ENCODE results near the gene CLPTM1L. TPM values are rescaled to one million over a fixed set of nuclear protein-coding genes. Genes with fewer than 3 reads are reported as not detected.
A peak's percentile ranks its signal among the peaks of the same experiment; 100 is the strongest.

CLPTM1L gene
- total RNA-seq, 2 experiments from 2014 or later, result 395 TPM

DNA sequence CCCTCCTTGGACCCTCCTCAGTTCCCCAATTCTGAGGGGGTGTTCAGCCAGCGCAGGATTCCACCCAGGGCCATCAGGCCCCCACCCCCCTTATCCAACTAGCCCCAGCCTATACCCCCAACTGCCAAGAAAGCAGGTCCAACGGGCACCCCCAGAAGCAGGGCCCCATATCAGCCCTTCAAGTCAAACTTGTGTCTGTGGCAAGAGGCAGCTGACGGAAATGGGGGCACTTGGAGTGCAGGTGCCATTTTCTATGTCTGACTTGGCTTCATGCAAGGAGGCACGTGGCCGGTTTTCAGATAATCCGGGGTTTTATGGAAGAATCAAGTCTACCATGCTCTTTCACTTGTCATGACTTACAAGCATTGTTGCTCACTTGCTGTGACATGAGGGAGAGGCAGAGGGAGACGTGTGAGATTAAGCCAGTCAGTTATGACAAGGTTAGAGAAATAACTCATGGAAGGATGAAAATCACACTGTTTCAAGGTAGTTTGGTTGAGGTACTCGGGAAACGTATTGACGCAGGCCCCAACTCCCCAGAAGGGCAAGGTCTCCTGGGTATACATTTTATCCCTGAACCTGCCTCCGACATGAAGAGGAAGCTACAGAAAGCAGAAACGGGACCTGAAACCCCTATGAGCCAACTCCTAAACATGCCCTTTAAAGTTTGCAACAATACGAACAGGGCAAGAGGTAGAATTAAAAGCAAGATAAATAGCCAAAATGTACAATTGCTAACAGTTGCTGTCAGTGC is 26.5 kb upstream of the CLPTM1L start:
- Histone ChIP-seq H3K4me3 (ENCODE audit: low read depth, low read length, poor library complexity, severe bottlenecking) (peak overlapping the region; percentile 7), H4K20me1 (ENCODE audit: insufficient read depth, low read length) (no peaks in the 10 kb centered on the region), H2AFZ (ENCODE audit: low read length) (peak overlapping the region; percentile 39; the same call in 1 of the 2 replicates), H3K4me2 (ENCODE audit: low read length) (peak overlapping the region; percentile 55), H3K9me3 (ENCODE audit: low read length) (no peaks in the 10 kb centered on the region), H3K27ac (ENCODE audit: low read depth, low read length, poor library complexity, severe bottlenecking) (peak overlapping the region; percentile 25), H3K36me3 (ENCODE audit: insufficient read depth, low read length) (no peaks in the 10 kb centered on the region), H3K79me2 (ENCODE audit: insufficient read depth, low read depth, low read length) (no peaks in the 10 kb centered on the region), H3K4me1 (ENCODE audit: insufficient read depth, low read length, poor library complexity, severe bottlenecking) (peaks cover 36% of the 10 kb centered on the region), H3K9me2 (ENCODE audit: insufficient read depth, low read length) (no peaks in the 10 kb centered on the region)
- BruUV-seq (replicated peaks), result no TSS peak
- intact Hi-C loops (cut with micrococcal nuclease; ENCODE audit: unreplicated experiment), result no loop called here
- peak; percentile 59 for DNase-seq (ENCODE audit: low spot score)
- ChIA-PET POLR2A (interaction anchor here (0.5 to 1.0 kb wide), 2 partner anchors 24 to 121 kb away, joined by 4 to 5 read pairs; no protein-coding TSS in a partner anchor), CTCF (ENCODE audit: unreplicated experiment) (no interaction called here)
- TF ChIP-seq, protein P1, sequence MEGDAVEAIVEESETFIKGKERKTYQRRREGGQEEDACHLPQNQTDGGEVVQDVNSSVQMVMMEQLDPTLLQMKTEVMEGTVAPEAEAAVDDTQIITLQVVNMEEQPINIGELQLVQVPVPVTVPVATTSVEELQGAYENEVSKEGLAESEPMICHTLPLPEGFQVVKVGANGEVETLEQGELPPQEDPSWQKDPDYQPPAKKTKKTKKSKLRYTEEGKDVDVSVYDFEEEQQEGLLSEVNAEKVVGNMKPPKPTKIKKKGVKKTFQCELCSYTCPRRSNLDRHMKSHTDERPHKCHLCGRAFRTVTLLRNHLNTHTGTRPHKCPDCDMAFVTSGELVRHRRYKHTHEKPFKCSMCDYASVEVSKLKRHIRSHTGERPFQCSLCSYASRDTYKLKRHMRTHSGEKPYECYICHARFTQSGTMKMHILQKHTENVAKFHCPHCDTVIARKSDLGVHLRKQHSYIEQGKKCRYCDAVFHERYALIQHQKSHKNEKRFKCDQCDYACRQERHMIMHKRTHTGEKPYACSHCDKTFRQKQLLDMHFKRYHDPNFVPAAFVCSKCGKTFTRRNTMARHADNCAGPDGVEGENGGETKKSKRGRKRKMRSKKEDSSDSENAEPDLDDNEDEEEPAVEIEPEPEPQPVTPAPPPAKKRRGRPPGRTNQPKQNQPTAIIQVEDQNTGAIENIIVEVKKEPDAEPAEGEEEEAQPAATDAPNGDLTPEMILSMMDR (conservative IDR thresholded peaks at IDR 0.05; ENCODE audit: low read length), result no peak
- no peak for TF ChIP-seq EZH2phosphoT487 (IDR thresholded peaks at IDR 0.05; ENCODE audit: borderline replicate concordance, low read depth, low read length)

DNA sequence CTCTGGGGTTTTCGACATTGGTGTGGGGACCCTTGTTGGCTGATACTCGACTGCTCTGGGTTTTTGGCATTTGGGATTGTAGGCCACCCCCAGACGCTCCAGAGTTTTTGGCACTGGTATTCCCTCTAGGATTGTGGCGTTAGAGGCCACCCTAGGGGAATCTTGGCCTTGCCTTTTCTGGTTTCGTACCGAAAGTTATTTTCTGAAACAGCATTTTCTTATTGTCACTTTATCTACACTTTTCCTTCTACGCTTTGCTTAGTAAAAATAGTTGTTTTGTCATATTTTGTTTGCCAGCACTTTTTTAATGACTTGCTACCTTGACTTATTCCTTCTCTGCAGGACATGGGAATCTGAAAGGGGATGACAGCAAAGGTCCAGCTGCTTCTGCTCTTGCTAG is 25.1 kb upstream of the CLPTM1L start:
- Histone ChIP-seq H3K4me2 (ENCODE audit: low read length) (no peak overlapping the region), H3K4me3 (ENCODE audit: low read depth, low read length, poor library complexity, severe bottlenecking) (no peak overlapping the region), H2AFZ (ENCODE audit: low read length) (no peak overlapping the region), H3K79me2 (ENCODE audit: insufficient read depth, low read depth, low read length) (no peaks in the 10 kb centered on the region), H3K27ac (ENCODE audit: low read depth, low read length, poor library complexity, severe bottlenecking) (no peak overlapping the region), H4K20me1 (ENCODE audit: insufficient read depth, low read length) (no peaks in the 10 kb centered on the region), H3K9me2 (ENCODE audit: insufficient read depth, low read length) (no peaks in the 10 kb centered on the region), H3K36me3 (ENCODE audit: insufficient read depth, low read length) (no peaks in the 10 kb centered on the region), H3K4me1 (ENCODE audit: insufficient read depth, low read length, poor library complexity, severe bottlenecking) (peaks cover 48% of the 10 kb centered on the region), H3K9me3 (ENCODE audit: low read length) (no peaks in the 10 kb centered on the region)
- ChIA-PET CTCF (ENCODE audit: unreplicated experiment) (no interaction called here), POLR2A (no interaction called here)
- no TSS peak for BruUV-seq (replicated peaks)
- TF ChIP-seq, protein P1 (conservative IDR thresholded peaks at IDR 0.05; ENCODE audit: low read length), result no peak
- no peak for TF ChIP-seq EZH2phosphoT487 (IDR thresholded peaks at IDR 0.05; ENCODE audit: borderline replicate concordance, low read depth, low read length)
- intact Hi-C loops (cut with micrococcal nuclease; ENCODE audit: unreplicated experiment), result no loop called here
- no peak for DNase-seq (ENCODE audit: low spot score)

DNA sequence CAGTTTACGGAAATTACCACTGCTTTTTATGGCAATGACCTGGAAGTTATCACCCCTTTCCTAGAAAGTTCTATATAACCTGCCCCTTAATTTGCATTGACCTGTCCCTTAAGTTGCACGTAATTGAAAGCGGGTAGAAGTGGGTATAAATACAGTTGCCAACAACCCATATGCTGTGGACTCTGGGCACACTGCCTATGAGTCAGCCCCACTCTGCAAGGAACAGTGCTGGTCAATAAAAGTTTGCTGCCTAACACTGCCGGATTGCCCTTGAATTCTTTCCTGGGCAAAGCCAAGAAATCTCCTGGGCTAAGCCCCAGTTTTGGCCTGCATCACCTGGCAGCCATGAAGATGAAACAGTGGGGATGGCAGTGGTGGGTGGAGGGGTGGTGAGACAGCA is 23.9 kb upstream of the CLPTM1L start:
- H4K20me1 ChIP-seq (ENCODE audit: insufficient read depth, low read length), result no peaks in the 10 kb centered on the region
- CTCF ChIA-PET (ENCODE audit: unreplicated experiment), result no interaction called here
- peaks cover 49% of the 10 kb centered on the region for H3K4me1 ChIP-seq (ENCODE audit: insufficient read depth, low read length, poor library complexity, severe bottlenecking)
- BruUV-seq (replicated peaks), result no TSS peak
- H2AFZ ChIP-seq (ENCODE audit: low read length), result no peak overlapping the region
- no peaks in the 10 kb centered on the region for H3K9me2 ChIP-seq (ENCODE audit: insufficient read depth, low read length)
- no peaks in the 10 kb centered on the region for H3K36me3 ChIP-seq (ENCODE audit: insufficient read depth, low read length)
- no peaks in the 10 kb centered on the region for H3K9me3 ChIP-seq (ENCODE audit: low read length)
- H3K4me2 ChIP-seq (ENCODE audit: low read length), result no peak overlapping the region
- DNase-seq (ENCODE audit: low spot score), result no peak
- H3K79me2 ChIP-seq (ENCODE audit: insufficient read depth, low read depth, low read length), result no peaks in the 10 kb centered on the region
- intact Hi-C loops (cut with micrococcal nuclease; ENCODE audit: unreplicated experiment), result no loop called here
- no peak overlapping the region for H3K27ac ChIP-seq (ENCODE audit: low read depth, low read length, poor library complexity, severe bottlenecking)
- no peak overlapping the region for H3K4me3 ChIP-seq (ENCODE audit: low read depth, low read length, poor library complexity, severe bottlenecking)
- no peak for TF ChIP-seq EZH2phosphoT487 (IDR thresholded peaks at IDR 0.05; ENCODE audit: borderline replicate concordance, low read depth, low read length)
- TF ChIP-seq, protein P1 (conservative IDR thresholded peaks at IDR 0.05; ENCODE audit: low read length), result no peak
- POLR2A ChIA-PET, result no interaction called here
